Nephron progenitor cell (in vitro differentiated cells): ENCODE results near the gene SLC22A31.

ENCODE experiments used
- DNase-seq: peaks from one replicate; pipeline ENCODE4 v3.0.0; 2021
- H3K27ac Mint-ChIP-seq: 2 replicates; pipeline ENCODE4 v1.8.0; 2021; ENCODE audit warnings: mild to moderate bottlenecking, moderate library complexity, mixed read lengths
- H3K27me3 Mint-ChIP-seq: 2 replicates; pipeline ENCODE4 v1.8.0; 2021; ENCODE audit warnings: mild to moderate bottlenecking, low read depth, mixed read lengths; ENCODE audit not compliant: poor library complexity
- H3K36me3 Mint-ChIP-seq: 2 replicates; pipeline ENCODE4 v1.8.0; 2021; ENCODE audit warnings: low read depth, mixed read lengths
- H3K4me1 Mint-ChIP-seq: 2 replicates; pipeline ENCODE4 v1.8.0; 2021; ENCODE audit warnings: mixed read lengths
- H3K4me3 Mint-ChIP-seq: 2 replicates; pipeline ENCODE4 v1.8.0; 2021; ENCODE audit warnings: mild to moderate bottlenecking, moderate library complexity, mixed read lengths
- H3K9me3 Mint-ChIP-seq: 2 replicates; pipeline ENCODE4 v1.8.0; 2021; ENCODE audit warnings: mild to moderate bottlenecking, moderate library complexity, mixed read lengths
- TF ChIP-seq, protein P1 (sequence below): fragments of 200-600 bp; sonication (generic); IDR thresholded peaks from 2 replicates; pipeline ENCODE4 v1.5.0; 2021; ENCODE audit warnings: antibody characterized with exemption

SLC22A31 gene

DNA sequence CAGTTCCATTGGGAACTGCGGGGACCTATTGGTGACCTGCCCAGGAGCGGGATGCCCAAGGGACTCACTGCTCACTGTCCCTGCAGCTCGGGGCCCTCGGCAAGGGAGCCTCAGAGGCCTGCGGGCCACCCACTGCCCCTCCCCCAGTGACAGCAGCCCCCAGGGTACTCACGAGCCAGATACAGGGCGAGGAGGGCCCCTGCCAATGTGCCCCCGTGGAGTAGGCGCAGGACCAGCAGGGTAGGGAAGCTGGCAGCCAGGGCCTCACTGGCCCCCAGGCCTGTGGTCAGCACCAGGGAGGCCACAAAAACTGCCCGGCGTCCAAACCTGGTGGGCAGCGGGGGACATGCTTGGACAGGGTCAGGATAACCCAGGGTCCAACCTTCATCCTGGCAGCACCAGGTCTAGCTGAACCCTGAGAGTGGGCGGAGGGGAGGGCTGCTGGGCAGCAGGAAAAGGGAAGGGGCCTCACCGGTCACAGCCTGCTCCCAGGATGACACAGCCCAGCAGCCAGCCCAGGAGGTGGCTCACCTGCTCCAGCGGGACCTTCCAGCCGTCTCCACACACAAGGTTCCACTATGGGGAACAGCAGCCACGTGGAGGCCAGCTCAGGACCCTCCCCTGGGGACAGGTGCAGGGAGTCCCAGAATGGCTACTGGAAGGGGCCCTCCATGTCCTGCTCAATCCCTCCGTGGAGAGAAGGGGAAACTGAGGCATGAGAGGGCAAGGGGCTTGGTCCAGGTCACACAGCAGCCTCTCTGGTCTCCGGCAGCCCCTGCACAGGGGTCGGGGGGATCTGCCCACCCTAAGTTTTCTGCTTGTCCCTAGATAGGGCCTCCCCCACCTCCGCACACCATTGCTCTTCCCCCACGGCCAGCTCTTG is 855 bp downstream of the SLC22A31 start:
- peaks cover 16% of the 10 kb centered on the region for H3K4me1 Mint-ChIP-seq
- peak overlapping the region; percentile 69 for H3K4me3 Mint-ChIP-seq
- no peak overlapping the region for H3K27ac Mint-ChIP-seq
- no peak for DNase-seq
- TF ChIP-seq, protein P1, sequence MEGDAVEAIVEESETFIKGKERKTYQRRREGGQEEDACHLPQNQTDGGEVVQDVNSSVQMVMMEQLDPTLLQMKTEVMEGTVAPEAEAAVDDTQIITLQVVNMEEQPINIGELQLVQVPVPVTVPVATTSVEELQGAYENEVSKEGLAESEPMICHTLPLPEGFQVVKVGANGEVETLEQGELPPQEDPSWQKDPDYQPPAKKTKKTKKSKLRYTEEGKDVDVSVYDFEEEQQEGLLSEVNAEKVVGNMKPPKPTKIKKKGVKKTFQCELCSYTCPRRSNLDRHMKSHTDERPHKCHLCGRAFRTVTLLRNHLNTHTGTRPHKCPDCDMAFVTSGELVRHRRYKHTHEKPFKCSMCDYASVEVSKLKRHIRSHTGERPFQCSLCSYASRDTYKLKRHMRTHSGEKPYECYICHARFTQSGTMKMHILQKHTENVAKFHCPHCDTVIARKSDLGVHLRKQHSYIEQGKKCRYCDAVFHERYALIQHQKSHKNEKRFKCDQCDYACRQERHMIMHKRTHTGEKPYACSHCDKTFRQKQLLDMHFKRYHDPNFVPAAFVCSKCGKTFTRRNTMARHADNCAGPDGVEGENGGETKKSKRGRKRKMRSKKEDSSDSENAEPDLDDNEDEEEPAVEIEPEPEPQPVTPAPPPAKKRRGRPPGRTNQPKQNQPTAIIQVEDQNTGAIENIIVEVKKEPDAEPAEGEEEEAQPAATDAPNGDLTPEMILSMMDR: no peak
- peaks cover 7% of the 10 kb centered on the region for H3K36me3 Mint-ChIP-seq
- H3K27me3 Mint-ChIP-seq: peaks cover 63% of the 10 kb centered on the region
- H3K9me3 Mint-ChIP-seq: peaks cover 21% of the 10 kb centered on the region

DNA sequence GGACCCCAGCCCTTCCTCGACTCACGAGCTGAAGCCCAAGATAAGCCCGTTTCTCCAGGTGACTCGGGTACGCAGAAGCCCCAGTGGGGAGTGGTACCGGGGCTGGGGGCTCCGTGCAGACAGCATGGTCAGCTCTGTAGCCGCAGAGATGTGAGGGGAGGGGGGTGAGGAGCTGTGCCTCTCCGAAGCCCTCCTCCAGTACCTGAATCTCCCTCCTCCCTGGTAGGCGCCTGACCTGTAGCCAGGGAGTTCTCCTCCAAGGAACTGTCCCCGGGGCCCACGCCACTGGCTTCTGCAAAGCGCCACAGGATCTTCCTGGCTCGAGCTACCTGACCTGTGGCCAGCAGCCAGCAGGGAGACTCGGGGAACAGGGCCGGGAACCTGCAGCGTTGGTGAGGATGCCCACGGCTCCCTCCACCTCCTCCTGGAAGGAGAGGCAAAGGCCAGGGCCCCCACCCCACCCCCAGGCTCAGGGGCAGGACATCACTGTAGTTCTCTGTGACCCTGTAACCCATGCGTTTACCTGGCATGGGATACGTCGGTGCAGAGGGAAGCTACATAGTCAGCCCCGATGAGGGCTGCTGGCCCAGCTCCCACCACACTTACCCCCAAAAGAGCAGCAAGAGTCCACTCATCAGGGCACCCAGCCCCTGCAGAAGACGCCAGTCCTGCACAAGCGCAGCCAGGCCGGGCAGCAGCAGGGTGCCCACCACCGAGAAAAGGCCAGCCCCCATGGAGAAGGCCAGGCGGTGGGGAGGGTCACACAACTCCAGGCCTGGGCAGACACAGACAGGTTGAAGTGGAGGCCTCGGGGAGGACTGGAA is 1.7 kb downstream of the SLC22A31 start:
- no peak overlapping the region for H3K27ac Mint-ChIP-seq
- peaks cover 62% of the 10 kb centered on the region for H3K27me3 Mint-ChIP-seq
- DNase-seq: no peak
- peaks cover 15% of the 10 kb centered on the region for H3K9me3 Mint-ChIP-seq
- H3K36me3 Mint-ChIP-seq: peaks cover 7% of the 10 kb centered on the region
- peaks cover 16% of the 10 kb centered on the region for H3K4me1 Mint-ChIP-seq
- no peak overlapping the region for H3K4me3 Mint-ChIP-seq
- TF ChIP-seq, protein P1: no peak

DNA sequence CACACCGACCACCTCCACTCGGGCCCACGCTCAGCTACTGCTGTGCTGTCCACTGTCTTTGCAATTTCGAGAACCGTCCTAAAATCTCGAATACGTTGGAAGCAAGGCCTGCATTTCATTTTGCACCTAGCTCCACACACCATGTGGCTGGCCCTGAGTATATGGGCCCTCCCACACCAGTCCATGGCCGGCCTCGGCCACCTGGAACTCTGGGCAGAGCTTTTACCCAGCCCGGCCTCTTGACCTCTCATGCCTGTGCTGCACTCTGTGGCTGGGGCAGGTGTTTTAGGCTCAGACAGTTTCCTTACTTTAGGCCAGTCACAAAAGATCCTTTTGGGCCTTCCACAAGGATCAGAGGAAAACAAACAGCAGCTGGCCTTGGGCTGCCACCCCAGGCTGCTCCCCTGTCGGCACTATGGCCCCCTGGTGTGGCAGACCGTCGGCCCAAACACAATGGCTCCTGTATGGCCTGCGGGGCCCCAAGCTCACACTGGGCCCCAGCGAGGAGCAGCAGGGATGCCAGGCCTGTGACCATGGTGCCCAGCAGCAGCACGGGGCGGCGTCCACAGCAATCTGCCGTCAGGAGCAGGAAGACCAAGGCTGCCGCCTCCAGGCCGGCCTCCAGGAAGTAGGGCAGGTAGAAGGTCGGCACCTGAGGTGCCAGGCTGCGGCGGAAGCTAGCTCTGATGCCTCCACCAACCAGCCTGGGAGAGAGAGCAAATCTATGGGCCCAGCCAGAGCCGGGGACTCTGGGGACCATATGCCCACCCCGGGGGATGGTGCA is 2.5 kb downstream of the SLC22A31 start:
- no peak overlapping the region for H3K27ac Mint-ChIP-seq
- peaks cover 7% of the 10 kb centered on the region for H3K9me3 Mint-ChIP-seq
- no peak for DNase-seq
- H3K27me3 Mint-ChIP-seq: peaks cover 55% of the 10 kb centered on the region
- TF ChIP-seq, protein P1: no peak
- no peak overlapping the region for H3K4me3 Mint-ChIP-seq
- peaks cover under 1% of the 10 kb centered on the region for H3K36me3 Mint-ChIP-seq
- peaks cover 13% of the 10 kb centered on the region for H3K4me1 Mint-ChIP-seq

DNA sequence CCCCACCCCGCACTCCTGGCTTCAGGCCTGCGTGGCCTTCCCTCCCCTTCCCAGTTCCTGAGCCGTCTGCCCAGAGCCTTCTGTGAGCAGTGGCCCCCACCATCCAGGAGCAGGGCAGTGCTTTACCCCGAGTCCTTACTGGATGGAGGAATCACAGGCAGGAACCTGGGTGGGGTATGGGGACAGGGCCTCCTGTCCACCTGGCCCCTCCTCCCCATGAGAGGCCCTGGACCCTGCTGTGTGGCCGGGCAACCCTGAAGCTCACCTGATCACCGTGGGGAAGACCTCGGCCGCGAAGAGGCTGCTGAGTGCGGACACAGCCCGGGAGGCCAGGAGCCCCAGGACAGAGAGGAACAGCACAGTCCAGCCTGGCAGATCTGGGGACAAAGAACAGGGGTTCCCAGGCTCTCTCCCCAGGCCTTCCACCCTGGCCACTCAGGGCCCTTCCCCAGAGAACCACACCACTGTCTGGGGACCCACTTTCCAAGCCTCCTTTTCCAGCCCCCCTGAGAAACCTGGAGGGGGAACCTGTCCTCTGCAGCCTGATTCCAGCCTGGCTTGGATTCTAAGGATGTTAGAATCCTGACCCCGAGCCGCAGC is 3.2 kb downstream of the SLC22A31 start:
- peaks cover 48% of the 10 kb centered on the region for H3K27me3 Mint-ChIP-seq
- H3K27ac Mint-ChIP-seq: no peak overlapping the region
- no peaks in the 10 kb centered on the region for H3K36me3 Mint-ChIP-seq
- H3K9me3 Mint-ChIP-seq: no peaks in the 10 kb centered on the region
- DNase-seq: no peak
- peaks cover 11% of the 10 kb centered on the region for H3K4me1 Mint-ChIP-seq
- TF ChIP-seq, protein P1: no peak
- H3K4me3 Mint-ChIP-seq: no peak overlapping the region

DNA sequence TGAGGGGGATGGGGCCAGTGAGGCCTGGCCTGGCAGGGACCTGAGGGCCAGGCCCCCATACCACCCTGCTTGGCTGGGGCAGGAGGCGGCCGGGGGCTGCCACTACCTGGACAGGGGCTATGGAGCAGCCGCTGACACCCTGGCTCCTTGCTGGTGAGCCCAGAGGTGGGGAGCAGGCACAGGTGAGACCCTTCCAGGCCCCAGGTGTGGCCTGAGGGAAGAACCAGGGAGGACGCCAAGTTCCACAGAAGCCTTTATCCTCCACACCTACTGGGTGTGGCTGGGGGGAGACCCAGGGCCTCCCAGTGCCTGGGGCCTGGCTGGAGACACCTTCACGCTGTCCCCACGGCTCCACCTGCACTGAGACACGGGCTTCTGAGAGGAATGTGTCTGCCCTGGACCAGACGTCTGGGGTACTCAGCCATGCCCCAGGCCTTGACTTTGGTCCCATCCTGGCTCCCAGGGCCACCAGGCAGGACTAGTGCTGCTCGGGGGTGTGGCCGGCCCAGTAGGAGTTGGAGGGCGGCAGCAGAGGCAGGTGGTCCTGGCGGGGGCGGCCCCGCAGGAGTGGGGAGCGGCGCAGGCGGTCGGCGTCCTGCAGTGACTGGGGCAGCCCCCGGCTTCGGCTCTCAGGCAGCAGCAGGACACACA is 4.7 kb downstream of the SLC22A31 start:
- no peaks in the 10 kb centered on the region for H3K36me3 Mint-ChIP-seq
- TF ChIP-seq, protein P1: no peak
- H3K9me3 Mint-ChIP-seq: no peaks in the 10 kb centered on the region
- peaks cover 50% of the 10 kb centered on the region for H3K27me3 Mint-ChIP-seq
- no peak for DNase-seq
- no peak overlapping the region for H3K4me3 Mint-ChIP-seq
- no peak overlapping the region for H3K27ac Mint-ChIP-seq
- peaks cover 9% of the 10 kb centered on the region for H3K4me1 Mint-ChIP-seq
